Pancreas (tissue), 10 donors: Measurements from ENCODE around the gene MYO1C. TPM values are rescaled to one million over a fixed set of nuclear protein-coding genes. Genes with fewer than 3 reads are reported as not detected.

ENCODE experiments used
- ATAC-seq, 4 donors: fragments of 200-7000 bp; cut with Tn5 transposase; one replicate each; pipeline versions ENCODE4 v1.8.0 to v1.9.1; 2020; ENCODE audit warnings: mild to moderate bottlenecking in 4 of 4, moderate library complexity in 4 of 4
- DNase-seq, 6 donors: peaks; one replicate each; pipeline ENCODE4 v3.0.0-alpha.2; 2020
- FAIRE-seq: peaks from 2 replicates; lab custom pipeline; 2012; peaks lifted over from hg19 to GRCh38; lab: Jason Lieb, UNC
- H3K27ac ChIP-seq, 4 donors: fragments of 200-600 bp; sonication (generic); 1 replicate in 3 of 4; 2 replicates in 1 of 4; pipeline versions ENCODE4 v1.5.0 to v1.8.0; 2020
- H3K27me3 ChIP-seq, 4 donors: fragments of 200-600 bp; one replicate each; pipeline ENCODE4 v1.8.0; 2021
- H3K36me3 ChIP-seq, 3 donors: fragments of 200-600 bp; sonication (generic) in 1 of 3; one replicate each; pipeline versions ENCODE4 v1.5.0 to v1.8.0; 2020 to 2021
- H3K4me1 ChIP-seq, 3 donors: fragments of 200-600 bp; one replicate each; pipeline ENCODE4 v1.8.0; 2021
- H3K4me3 ChIP-seq, 4 donors: fragments of 200-600 bp; sonication (generic) in 2 of 4; one replicate each; pipeline versions ENCODE4 v1.5.0 to v1.8.0; 2020 to 2021
- H3K9me3 ChIP-seq, 4 donors: fragments of 200-600 bp; one replicate each; pipeline ENCODE4 v1.8.0; 2021
- WGBS, 2 donors: extraction: QIAGEN DNeasy Blood & Tissue Kit; methylation state at CpG; one replicate each; pipeline ENCODE4 v1.1.7; 2013; 5-methylcytosine and 5-hydroxymethylcytosine counted together
- intact Hi-C, 3 donors: fragments of 100-400 bp; cut with DNase I; formaldehyde crosslinking; loops; one replicate each; pipeline versions ENCODE4 v1.11.1 to v1.14.2; 2022
- polyA plus RNA-seq, 2 donors: library from polyadenylated mRNA; stranded (reverse); fragments of 200-250 nt; gene quantifications; one replicate each; pipeline ENCODE4 v1.2.3, GENCODE V29; 2013
- total RNA-seq, 6 donors: library from RNA; stranded (reverse); fragmentation: NEBNext Ultra II Directional in 4 of 6; extraction: Animal tissue kit (Norgen Biotek cat#: 25700) in 4 of 6; gene quantifications; one replicate each; pipeline versions ENCODE4 v1.2.1 to v1.2.4, GENCODE V29; 2021 to 2023
- TF ChIP-seq, protein P1 (sequence below), 4 donors: fragments of 200-600 bp; sonication (generic) in 3 of 4; IDR thresholded peaks; one replicate each; pipeline versions ENCODE4 v1.5.0 to v1.8.0; 2021; ENCODE audit warnings: antibody characterized with exemption in 4 of 4
- donor health status: healthy with polysubstance abuse.
- donor health status: DM: no; HTN: no; CAD: no; lungs with moderate emphysema.
- donor health status: DM: no; HTN: no; CAD: no.
- donor health status: control.
- donor health status: control.
- donor health status: Bipolar disorder and iron deficiency.
- donor health status: DM: yes; HTN: yes; CAD: no.
- donor health status: DM: no; HTN: no; CAD: no.
- donor health status: DM: no; HTN: no; CAD: no.
- donor health status: DM: yes; HTN: yes; CAD: no.

MYO1C gene
- total and polyA plus RNA-seq, 8 donors, result 57.2 to 138 (median 99.3) TPM

DNA sequence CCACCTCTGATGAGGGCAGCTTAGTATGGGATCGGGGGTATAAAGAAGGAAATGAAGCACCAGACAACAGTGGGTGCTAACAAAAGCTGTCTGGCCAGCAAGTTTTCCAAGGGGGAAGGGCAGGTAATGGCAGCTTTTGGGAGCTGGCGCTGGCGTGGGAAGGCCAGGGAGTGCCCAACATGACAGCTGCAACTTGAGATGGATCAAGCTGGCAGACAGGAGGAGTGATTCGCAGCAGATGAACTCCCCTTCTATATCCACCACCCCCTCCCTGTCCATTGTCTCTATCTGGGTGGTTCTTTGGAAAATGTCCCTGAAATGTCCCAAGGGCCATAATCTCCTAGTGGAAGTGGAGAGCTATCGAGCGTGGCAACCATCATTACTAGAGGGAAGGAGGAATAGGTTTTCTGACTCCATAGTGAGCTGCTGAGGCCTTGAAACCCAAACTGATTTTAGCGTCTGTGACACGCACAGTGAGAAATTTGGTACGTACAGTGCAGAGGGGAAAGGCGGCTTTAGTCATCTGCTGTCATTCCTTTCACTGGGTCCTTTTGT is 28.7 kb upstream of the MYO1C start:
- Histone ChIP-seq H3K36me3 (no peaks in the 10 kb centered on the region), H3K27ac (no peak overlapping the region), H3K27me3 (no peaks in the 10 kb centered on the region), H3K4me3 (no peak overlapping the region), H3K9me3 (no peaks in the 10 kb centered on the region), H3K4me1 (peaks cover 0 to 7% (median 5%) of the 10 kb centered on the region in 3 donors)
- TF ChIP-seq, protein P1, sequence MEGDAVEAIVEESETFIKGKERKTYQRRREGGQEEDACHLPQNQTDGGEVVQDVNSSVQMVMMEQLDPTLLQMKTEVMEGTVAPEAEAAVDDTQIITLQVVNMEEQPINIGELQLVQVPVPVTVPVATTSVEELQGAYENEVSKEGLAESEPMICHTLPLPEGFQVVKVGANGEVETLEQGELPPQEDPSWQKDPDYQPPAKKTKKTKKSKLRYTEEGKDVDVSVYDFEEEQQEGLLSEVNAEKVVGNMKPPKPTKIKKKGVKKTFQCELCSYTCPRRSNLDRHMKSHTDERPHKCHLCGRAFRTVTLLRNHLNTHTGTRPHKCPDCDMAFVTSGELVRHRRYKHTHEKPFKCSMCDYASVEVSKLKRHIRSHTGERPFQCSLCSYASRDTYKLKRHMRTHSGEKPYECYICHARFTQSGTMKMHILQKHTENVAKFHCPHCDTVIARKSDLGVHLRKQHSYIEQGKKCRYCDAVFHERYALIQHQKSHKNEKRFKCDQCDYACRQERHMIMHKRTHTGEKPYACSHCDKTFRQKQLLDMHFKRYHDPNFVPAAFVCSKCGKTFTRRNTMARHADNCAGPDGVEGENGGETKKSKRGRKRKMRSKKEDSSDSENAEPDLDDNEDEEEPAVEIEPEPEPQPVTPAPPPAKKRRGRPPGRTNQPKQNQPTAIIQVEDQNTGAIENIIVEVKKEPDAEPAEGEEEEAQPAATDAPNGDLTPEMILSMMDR (IDR thresholded peaks at IDR 0.05), result no peak
- WGBS, 2 donors, result 89% methylated on average over 10 of the region's 10 CpGs
- no peak for DNase-seq
- intact Hi-C loops, result no loop called here
- no peak for FAIRE-seq
- ATAC-seq, result no peak

DNA sequence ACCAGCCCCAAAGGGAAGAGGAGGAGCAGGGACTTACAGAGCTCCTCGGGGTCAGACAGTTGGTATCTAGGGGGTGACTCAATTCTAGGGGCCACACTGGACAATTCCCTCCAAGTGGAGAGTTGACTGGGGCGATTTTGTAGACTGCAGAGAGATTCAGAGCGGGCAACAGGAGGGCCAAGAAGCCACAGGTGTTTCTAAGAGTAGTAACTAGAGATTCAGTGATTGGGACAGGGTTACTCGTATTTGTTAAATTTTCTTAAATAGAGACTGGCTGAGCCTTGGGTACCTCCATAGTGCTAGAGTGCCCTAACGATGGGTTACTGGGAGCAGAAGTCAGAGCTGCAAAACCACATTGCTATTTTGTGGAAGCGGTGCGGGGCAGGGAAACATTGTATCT is 27.2 kb upstream of the MYO1C start:
- ATAC-seq (no peak), FAIRE-seq (no peak), DNase-seq (no peak)
- H3K4me3 ChIP-seq, result no peak overlapping the region
- no peak overlapping the region for H3K27ac ChIP-seq
- H3K36me3 ChIP-seq, result no peaks in the 10 kb centered on the region
- H3K4me1 ChIP-seq, result peaks cover 0 to 11% (median 10%) of the 10 kb centered on the region in 3 donors
- H3K27me3 ChIP-seq, result no peaks in the 10 kb centered on the region
- no peaks in the 10 kb centered on the region for H3K9me3 ChIP-seq
- intact Hi-C loops, result loop anchor here in 2 of 3 donors (10.0 kb wide), 2 partner anchors 155 to 245 kb away; partner anchors contain the start of genes BHLHA9 (in 2 of the 2) and TRARG1 (in 2 of the 2)
- WGBS, 2 donors, result 85 to 90% methylated on average over 7 of the region's 7 CpGs
- TF ChIP-seq, protein P1 (IDR thresholded peaks at IDR 0.05), result no peak

DNA sequence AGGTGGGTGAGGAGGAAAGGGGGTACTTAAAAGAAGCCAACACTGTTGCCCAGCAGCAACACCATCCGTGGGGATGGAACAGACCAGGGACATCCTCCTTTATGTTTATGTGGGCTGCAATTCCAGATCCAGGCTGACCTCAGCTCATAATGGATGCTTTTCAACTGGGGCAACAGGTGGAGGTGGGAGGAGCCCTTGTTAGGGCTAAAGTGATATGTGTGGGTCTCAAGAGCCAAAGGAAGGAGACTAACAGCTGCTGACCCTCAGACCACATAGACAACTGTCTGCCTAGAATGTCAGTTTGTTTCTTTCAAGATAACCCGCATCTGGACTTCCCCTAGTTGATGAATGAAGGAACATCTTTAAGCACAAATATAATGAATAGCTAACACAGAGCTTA is 25.9 kb upstream of the MYO1C start:
- no peak for ATAC-seq
- intact Hi-C loops, result loop anchor here in 2 of 3 donors (10.0 kb wide), 2 partner anchors 154 to 244 kb away; partner anchors contain the start of genes BHLHA9 (in 2 of the 2) and TRARG1 (in 2 of the 2)

DNA sequence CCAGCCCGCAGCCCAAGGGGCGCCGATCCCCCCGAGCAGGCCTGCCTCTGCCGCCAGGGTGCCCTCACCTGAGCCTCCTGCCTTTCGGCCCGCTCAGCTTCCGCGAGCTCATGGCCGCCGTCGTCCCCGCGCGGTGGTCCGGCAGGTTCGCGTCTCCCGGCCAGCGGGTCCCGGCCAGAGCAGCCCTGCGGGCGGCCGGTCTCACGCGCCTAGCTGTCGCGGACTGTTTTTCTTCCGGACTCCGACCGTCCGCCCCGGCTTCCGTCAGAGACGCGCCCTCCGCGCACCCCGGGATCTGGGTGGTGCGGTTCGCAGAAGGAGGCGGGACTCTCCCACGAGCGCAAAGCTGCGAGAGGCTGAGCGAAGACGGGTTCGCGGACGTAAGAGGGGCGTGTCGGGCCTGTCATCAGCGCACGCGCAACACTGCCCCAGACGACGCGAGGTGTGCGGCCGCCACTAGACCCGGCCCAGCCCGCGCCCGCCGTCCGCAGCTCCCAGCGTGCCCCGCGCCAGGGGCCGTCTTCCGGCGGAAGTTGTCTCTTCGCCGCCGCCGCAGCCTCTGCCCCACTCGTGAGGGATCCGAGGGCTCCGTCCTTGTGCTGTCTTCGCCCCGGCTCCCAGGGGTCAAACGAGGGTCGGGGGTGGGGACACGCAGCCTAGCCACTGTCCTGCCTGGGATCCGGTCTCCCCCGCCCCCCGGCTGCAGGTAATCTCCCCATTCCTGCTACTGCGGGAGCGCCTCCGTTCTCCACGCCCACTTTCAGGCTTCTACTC is 24.1 kb upstream of the MYO1C start, which contains the start of gene INPP5K:
INPP5K (minus strand) TSS at position 225 of the 774 bp plus-strand sequence; CDS start at position 112, 113 bp downstream.
- peaks cover 0 to 6% (median 0%) of the 10 kb centered on the region in 3 donors for H3K36me3 ChIP-seq
- ATAC-seq (peak; percentile 94 to 98 (median 96)), FAIRE-seq (no peak), DNase-seq (peak; percentile 97 to 100 (median 98))
- H3K27ac ChIP-seq, result peak within 1 kb of the TSS; percentile 53 to 87 (median 84)
- H3K9me3 ChIP-seq, result no peaks in the 10 kb centered on the region
- TF ChIP-seq, protein P1 (IDR thresholded peaks at IDR 0.05), result no peak
- H3K4me3 ChIP-seq, result peak within 1 kb of the TSS; percentile 66 to 100 (median 86)
- intact Hi-C loops, result loop anchor here in 2 of 3 donors (10.0 kb wide), 2 partner anchors 152 to 242 kb away; partner anchors contain the start of genes BHLHA9 (in 2 of the 2) and TRARG1 (in 2 of the 2)
- H3K4me1 ChIP-seq, result peaks cover 0 to 11% (median 10%) of the 10 kb centered on the region in 3 donors
- no peaks in the 10 kb centered on the region for H3K27me3 ChIP-seq
- 0% methylated on average over 77 to 91 of the region's 91 CpGs for WGBS, 2 donors

More for the DNA sequence above, 25.9 kb upstream of the MYO1C start:
- no peak overlapping the region for H3K27ac ChIP-seq
- 69 to 77% methylated on average over 2 of the region's 2 CpGs for WGBS, 2 donors
- H3K4me1 ChIP-seq, result peaks cover 0 to 11% (median 10%) of the 10 kb centered on the region in 3 donors
- no peaks in the 10 kb centered on the region for H3K27me3 ChIP-seq
- TF ChIP-seq, protein P1 (IDR thresholded peaks at IDR 0.05), result no peak
- DNase-seq (no peak), FAIRE-seq (no peak)
- H3K9me3 ChIP-seq, result no peaks in the 10 kb centered on the region
- H3K36me3 ChIP-seq, result peaks cover 0 to under 1% (median 0%) of the 10 kb centered on the region in 3 donors
- H3K4me3 ChIP-seq, result no peak overlapping the region
